GM18867 (cell line): ENCODE data around the gene MAP4K1.
"Not testable (repeated sequence)": the region's sequence is repeated elsewhere in the genome, so short reads cannot be mapped to it uniquely, and the experiment has no call there.

Experiments used
- ATAC-seq: cut with Tn5 transposase; IDR thresholded peaks from one replicate; pipeline ENCODE4 v1.9.1; 2021; ENCODE audit warnings: mild to moderate bottlenecking, moderate library complexity; ENCODE audit not compliant: unreplicated experiment

The MAP4K1 gene

DNA sequence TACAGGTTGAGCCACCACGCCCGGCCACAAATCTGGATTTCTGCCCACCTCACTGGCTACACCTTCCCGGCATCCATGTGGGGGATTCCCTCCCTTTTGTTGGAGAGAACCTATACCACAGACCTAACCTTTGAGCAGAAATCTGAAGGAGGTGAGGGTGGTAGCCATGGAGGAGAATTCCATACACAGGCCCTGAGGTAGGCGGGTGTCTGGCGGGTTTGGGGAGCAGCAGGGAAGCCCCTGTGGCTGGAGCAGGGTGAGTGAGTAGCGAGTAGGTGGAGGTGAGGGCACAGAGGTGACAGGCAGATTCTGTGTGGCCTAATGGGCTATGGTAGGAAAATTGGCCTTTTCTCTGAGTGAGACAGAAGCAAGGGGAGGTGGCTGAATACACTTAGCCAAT is 11.8 kb upstream of the MAP4K1 start:
- ATAC-seq: no peak

DNA sequence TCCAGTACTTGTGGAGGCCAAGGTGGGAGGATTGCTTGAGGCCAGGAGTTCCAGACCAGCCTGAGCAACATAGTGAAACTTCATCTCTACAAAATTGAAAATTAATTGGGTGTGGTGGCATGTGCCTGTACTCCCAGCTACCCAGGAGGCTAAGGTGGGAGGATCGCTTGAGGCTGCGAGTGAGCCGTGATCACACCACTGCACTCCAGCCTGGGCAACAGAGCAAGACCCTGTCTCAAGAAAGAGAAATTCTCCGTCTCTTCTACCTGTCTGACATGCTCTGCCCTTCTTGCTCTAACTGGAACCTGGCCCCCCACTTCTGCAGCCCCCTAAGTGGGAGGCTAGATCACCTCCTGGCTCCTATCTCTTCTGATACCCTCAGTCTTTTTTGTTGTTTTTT is 8.6 kb upstream of the MAP4K1 start:
- no peak for ATAC-seq

DNA sequence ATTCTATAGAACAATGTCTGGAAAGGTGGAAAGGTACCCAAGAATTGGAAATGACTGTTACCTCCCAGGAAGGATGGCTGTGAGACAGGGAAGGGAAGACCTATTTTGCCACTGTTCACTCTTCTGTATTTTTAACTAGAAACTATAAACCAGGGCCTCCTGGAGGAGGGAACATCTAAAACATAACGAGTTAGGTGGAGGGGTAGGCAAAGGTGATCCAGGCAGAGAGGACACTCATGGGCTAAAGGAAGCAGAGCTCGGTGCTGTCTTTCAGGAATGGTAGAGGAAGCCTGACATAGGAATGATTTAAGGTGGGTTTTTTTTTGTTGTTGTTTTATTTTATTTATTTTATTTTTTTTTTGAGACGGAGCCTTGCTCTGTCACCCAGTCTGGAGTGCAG is 7.1 kb upstream of the MAP4K1 start:
- ATAC-seq: no peak

DNA sequence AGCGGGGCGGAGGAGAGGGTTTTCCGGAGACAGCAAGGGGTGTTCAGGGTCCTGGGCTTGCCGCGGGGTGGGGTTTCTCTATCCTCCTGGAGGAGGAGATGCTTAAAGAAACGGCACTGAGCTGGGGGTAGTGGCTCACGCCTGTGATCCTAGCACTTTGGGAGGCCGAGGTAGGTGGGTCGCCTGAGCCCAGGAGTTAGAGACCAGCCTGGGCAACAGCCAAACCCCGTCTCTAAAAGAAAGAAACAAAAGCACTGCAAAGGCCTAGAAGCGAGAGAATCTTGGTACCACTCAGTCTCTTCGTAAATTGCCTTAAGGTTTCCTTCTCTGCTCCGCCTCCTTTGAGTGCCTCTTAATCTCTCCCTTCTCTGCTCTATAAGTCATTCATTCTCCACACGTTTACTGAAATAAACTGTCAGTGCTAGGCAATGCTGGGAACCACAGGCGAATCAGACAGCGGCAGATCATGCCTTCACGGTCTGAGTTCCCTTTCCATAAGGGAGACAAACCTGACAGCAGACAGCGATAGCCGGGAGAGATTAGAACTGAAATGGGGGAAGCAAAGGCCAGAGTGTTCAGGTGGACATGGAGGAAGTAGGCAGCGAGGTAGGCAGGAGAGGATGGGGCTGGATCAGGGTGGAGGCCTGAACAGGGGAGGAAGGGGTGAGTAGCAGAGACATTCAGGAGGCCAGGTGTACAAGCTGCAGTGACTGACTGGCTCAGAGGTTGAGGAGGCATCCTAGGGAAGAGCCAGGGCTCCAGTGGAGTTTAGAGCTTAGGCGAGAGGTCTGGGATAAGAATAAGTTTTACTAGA is 1.8 kb upstream of the MAP4K1 start:
- no peak for ATAC-seq

DNA sequence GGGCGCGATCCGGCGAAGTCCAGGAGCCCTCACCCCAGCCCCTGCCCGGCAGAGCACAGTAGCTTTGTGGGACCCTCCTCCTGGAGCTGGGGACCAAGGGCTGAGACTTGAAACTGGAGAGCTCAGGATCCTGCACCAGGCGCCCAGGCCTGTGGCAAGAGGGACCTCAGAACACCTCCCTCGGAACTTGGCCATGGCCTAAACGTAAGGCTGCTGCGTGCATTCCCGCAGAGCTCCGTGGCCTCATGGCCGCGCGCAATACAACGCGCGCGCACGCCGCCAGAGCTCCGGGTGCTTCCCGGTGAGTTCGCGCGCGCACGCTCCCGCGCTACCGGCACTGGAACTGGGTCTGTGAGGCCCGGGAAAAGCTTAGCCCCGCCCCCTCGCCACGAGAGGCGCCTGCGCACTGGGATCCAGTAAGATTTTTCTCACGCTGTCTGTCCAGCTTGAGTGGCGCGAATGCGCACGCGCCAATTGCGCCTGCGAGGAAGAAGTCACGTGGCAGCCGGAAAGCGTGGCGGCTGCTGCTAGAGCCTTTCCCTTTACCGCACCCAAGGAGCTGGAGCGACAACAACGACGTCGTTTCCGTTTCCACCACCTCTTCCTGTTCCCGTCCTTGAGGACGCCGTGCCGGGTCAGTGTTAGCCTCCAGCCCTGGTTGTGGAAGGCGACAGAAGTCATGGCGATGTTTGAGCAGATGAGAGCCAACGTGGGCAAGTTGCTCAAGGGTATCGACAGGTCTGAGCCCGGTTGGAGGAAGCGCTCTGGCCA is 1.0 kb upstream of the MAP4K1 start, which contains the start of gene EIF3K:
Gene EIF3K, plus strand, starts transcription at position 599 of the 771 bp plus-strand sequence. Its CDS starts 81 bp downstream, at position 680.
- peak; percentile 61 for ATAC-seq

DNA sequence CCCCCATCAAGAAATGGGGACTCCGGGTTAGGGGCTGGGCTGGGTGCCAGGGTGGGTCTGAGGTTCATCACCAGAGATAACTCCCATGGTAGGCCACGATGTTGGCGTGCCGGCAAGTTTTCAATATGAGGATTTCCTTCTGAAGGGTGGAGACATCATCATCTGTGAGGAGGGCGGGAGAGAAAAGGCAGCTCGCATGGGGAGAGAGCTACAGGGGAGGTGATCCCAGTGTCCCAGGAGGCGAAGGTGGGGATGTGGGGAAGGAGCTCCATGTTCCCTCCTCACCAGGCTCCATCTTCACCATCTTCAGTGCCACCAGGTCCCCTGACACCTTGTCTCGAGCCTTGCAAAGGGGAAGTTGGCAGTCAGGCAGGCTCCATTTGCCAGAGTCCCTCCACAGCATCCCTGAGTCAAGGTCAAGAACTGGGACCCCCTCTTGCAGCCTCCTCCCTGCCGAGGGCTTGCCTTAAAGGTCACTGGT is 430 bp downstream of the MAP4K1 start:
- ATAC-seq: peak; percentile 0

DNA sequence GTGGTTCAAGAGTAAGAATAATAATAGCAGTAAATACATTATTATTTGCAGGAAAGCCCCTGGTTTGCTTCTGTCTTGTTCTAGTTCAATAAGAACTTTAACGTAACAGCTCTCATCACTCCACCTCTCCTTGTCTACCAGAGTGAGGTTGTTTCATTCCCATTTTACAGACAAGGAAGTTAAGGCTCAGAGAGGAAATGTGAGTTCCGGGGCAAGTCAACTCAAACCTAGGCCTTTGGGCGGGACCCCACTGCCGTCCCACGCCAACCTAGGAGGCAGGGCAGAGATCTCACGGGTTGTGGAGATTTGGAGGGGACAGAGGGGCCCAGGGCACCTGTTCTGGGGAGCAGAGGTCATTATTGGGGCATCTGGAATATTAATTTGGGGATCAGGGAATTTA is 1.5 kb downstream of the MAP4K1 start:
- no peak for ATAC-seq

DNA sequence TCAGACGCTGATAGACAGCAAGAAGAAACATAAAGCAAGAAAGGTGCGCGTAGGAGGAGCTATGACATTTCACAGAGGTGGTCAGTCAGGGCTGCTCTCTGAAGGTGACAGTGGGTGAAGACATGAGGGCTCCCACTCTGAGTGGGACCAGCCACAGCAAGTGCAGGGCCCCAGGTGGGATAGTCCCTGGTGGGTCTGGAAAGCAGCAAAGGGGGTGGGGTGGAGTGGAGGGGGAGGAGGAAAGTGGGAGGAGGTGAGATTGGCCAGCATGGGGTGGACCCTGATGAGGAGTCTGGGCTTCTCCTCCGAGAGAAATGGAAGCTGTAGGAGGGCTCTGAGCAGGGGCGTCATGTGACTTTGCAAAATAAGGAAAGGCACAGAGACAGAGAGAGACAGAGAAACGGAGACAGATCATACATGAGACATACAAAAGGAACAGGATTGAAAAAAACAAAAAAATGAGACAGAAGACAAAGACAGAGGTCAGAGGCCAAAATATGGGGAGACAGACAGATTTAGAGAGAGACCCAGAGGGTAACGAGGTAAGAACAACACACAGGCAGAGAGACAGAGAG is 2.7 kb downstream of the MAP4K1 start:
- no peak for ATAC-seq

DNA sequence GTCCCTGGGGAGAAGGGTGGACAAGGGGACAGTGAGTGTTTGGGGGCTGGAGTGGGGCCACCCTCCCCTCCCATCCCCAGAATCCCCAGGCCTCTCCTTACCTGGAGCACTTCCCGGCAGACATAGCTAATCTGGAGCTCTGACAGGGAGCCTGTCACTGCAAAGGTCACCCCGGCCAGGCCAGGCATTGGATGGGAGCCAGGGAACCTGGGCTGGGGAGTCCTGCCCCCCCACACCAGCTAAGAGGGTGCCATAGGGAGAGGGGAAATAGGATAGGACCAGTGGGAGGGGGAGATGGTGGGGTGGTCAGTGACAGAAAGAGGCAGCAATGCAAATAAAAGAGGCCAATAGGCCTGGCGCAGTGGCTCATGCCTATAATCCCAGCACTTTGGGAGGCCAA is 3.5 kb downstream of the MAP4K1 start:
- no peak for ATAC-seq

DNA sequence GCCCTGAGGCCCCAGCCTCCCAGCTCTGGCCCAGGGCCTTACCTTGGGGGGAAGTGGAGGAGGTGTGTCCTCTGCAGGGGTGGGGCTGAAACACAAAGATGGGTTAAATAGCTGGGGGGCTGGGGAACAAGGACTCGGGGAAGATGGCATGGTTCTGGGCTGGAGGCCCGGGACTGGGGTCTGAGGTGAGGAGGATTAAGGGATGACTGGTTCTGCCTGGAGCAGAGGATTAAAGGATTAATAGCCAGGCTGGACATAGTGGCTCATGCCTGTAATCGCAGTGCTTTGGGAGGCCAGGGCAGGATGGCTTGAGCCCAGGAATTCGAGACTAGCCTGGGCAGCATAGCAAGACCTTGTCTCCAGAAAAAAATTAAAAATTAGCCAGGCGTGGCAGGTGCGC is 11.6 kb downstream of the MAP4K1 start:
- ATAC-seq: no peak

DNA sequence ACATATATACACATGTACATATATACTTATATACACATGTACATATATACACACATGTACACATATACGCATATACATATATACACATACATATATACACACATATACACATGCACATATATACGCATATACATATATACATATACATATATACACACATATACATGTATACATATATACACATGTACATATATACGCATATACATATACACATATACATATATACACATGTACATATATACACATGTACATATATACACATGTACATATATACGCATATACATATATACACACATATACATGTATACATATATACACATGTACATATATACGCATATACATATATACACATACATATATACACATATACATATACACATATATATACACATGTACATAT is 14.9 kb downstream of the MAP4K1 start:
- not testable (repeated sequence) for ATAC-seq

DNA sequence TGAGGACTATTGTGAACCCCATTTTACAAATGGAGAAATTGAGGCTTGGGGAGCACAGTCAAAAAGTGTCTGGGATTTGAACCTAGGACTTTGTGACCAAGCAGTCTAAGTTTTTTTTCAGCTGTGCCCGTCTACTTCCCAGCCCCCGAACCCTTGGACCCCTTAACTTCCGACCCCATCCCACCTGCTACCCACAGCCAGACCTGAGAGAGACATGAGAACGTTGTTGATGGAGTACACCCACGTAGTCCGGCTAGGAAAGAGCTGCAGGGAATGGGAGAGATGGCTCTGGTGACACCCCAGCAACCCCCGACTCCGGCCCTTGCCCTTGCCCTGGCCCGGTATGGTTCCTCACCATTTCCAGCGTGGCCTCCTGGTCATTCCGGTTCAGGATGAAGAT is 18.0 kb downstream of the MAP4K1 start:
- ATAC-seq: no peak

DNA sequence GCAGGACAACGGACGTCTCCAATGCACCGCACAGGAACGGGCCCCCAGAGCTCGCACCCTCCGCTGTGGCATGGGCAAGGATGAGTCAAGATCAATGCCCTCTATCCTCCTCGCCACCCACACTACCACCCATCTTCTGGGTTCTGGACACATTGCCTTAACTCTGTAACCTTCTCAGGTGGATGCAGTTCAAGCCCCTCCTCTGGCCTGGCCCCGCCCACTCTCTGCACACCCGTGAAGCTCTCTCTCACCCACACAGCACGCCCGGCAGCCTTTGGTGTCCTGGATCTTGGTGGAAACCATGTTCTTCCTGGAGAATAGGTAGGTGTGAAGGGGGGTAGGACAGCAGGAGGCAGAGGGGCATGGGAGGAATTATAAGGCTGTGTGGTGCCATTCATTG is 20.7 kb downstream of the MAP4K1 start:
- ATAC-seq: no peak

DNA sequence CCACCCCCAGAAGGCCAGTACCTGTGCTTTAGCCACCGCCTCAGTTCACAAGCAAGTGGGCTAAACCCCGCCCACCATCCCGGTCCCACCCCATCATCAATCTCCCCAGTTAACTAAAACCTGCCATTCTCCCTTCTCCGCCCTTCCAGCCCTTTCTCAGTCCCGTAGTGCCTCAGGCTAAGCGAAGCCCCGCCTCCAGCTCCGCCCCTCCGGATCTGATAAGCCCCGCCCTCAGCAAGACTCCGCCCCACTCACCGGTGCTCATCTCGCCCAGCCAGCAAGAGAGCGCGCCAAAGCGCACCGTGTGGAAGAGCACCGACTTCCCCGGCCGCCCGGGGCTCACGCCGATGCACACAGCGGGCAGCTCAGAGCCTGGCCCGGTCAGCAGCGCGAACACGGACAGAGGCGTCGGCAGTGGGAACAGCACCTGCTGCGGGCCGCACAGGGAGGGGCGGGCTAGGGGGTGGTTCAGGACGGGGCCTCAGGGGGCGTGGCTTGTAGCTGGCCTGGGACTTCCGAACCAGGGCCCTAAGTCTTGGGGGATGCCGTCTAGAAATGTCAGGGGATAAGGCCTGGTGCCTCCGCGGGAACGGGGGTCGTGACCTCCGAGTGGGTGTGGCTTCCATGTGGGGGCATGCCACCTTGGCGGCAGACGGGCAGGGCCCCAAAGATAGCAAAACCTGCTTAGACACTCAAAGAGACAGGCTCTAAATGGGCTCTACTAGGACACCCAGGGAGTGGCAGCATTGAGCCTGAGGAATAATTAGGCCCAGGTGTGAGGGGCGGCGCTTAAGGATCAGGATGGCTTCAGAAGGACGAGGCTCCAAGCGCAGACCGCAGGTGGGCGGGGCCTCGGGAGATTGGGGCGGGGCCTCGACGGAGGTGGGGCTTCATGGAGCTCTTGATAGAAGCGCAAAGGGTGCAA is 21.4 kb downstream of the MAP4K1 start:
- ATAC-seq: no peak

DNA sequence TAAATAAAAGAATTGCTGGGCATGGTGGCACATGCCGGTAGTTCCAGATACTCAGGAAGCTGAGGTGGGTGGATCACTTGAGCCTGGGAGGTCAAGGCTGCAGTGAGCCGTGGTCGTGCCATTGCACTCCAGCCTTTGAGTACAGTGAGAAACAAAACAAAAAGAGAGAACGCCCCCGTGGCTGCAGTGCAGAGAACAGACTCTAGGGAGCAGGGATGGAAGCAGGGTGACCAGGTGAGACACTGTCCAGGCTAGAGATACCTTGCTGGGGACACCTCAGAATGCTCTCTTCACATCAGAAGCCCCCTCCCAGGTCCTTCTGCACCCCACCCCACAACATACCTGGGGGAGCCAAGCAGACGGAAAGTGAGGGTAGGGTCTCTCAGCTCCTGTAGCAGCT is 24.8 kb downstream of the MAP4K1 start:
- ATAC-seq: no peak

DNA sequence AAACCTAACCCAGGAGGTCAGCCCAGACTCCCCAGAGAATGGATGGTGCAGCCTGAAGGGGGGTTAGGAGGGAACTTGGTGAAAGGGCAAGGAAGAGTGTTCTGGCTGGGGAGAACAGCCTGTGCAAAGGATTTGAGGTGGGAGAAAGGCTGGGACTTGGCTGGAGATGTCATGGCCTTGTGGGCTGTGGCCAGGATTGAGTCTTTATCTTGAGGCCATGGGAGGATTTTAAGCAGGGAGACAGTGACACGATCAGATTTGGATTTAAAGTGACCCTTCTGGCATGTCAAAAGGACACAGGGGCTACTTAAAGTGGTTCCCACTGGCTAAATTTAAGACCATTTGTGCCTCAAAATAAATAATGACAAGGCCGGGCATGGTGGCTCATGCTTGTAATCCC is 29.7 kb downstream of the MAP4K1 start:
- ATAC-seq: no peak

DNA sequence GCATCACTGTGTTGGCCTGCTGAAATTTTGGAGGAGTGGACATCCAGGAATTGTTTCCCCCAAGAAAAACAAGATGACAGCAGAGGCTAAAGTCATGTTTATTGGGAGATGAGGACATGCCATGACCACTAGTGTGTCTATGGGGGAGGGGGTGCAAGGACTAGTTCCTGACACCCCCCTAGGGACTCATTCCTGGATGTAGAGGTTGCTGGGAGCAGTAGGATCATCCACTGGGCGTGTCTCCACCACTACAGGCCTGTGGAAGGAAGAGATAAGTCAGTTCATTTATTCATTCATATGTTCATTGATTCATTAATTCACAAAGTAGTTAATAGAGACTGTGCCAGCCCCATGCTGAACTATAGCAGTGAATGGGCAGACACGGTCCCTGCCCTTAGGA is 30.2 kb downstream of the MAP4K1 start:
- no peak for ATAC-seq

DNA sequence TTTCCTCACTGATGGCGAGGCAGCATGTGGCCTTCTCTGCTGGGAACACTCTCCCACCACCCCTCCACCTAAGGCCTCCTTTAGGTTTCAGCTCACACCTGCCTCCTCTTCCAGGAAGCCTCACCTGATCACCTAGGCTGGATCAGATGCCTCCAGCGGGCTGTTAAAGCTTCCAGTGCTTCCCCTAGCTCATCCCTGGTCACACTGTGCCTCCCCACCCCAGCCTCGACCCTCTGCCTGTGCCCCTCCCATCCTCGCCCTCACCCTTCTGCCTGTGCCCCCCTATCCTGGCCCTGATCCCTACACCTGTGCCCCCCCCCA is 33.8 kb downstream of the MAP4K1 start:
- no peak for ATAC-seq

DNA sequence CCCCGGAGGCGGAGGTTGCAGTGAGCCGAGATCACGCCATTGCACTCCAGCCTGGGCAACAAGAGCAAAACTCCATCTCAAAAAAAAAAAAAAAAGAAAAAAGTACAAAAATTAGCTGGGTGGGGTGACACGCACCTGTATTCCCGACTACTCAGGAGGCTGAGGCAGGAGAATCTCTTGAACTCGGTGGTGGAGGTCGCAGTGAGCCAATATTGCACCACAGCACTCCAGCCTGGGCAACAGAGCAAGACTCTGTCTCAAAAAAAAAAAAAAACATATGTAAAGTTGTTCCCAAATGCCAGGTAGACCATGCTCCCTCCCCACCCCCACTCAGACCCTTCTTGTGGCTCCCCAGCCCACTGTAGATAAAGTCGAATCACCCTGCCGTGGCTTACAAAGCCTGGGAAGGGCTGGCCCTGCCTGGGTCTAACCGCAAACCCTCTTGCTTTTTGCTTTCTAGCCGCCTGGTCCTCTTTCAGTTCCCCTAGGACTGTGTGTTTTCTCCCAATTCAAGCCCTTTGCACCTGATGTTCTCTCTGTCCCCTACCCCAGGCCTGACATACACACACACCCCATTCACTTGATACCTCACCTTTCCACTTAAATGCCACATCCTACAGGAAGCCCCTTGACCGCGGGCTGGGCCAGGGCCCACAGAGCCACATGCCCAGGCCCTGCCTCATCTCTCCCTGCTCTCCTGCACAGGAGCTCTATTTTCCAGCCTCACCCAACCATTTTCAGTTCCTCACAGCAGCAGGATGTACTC is 34.4 kb downstream of the MAP4K1 start:
- ATAC-seq: peak; percentile 54

DNA sequence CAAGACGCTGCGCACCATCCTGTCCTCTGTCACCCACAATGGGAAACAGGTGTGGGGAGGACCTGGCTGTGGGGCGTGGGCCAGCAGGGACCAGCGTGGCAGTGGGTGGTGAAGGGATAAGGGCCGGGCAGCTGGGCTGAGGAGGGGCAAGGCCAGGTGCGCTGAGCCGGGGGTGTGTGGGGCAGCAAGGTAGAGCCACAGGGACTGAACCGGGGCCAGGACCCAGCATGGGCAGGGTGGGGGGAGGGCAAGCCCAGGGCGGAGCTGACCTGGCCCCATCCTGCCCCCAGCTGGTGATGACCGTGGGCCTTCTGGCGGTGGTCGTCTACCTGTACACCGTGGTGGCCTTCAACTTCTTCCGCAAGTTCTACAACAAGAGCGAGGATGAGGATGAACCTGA is 37.7 kb downstream of the MAP4K1 start:
- no peak for ATAC-seq
